ENCODE measurements around the gene ZNF385C. TPM values are rescaled to one million over a fixed set of nuclear protein-coding genes. Genes with fewer than 3 reads are reported as not detected.
A peak's percentile ranks its signal among the peaks of the same experiment; 100 is the strongest.

Gene ZNF385C
- polyA plus RNA-seq, 4 donors = 5.2 to 10.0 (median 6.8) TPM

GRCh38 chr17:42110301-42111264 is 12.3 kb upstream of the ZNF385C start:
- DNase-seq (ENCODE audit: low read depth in 4 of 4, low spot score in 2 of 4) = no peak

GRCh38 chr17:42109086-42109485 is 10.8 kb upstream of the ZNF385C start:
- DNase-seq (ENCODE audit: low read depth in 4 of 4, low spot score in 2 of 4) = no peak

- peak in 2 of 4 donors; percentile 59 to 68 for DNase-seq (ENCODE audit: low read depth in 4 of 4, low spot score in 2 of 4)
These were observed 9.6 kb upstream of the ZNF385C start for GRCh38 chr17:42107597-42108576.

- no peak for DNase-seq (ENCODE audit: low read depth in 4 of 4, low spot score in 2 of 4)
These were observed 8.9 kb upstream of the ZNF385C start for GRCh38 chr17:42107124-42107523.

GRCh38 chr17:42106009-42106408 is 7.7 kb upstream of the ZNF385C start:
- no peak for DNase-seq (ENCODE audit: low read depth in 4 of 4, low spot score in 2 of 4)

GRCh38 chr17:42104264-42104663 is 6.0 kb upstream of the ZNF385C start:
- DNase-seq (ENCODE audit: low read depth in 4 of 4, low spot score in 2 of 4) = no peak

- DNase-seq (ENCODE audit: low read depth in 4 of 4, low spot score in 2 of 4) = no peak
These were observed 5.1 kb upstream of the ZNF385C start for GRCh38 chr17:42103221-42103954.

- no peak for DNase-seq (ENCODE audit: low read depth in 4 of 4, low spot score in 2 of 4)
These were observed 3.4 kb upstream of the ZNF385C start for GRCh38 chr17:42101513-42102292.

GRCh38 chr17:42098730-42099399 is 592 bp upstream of the ZNF385C start:
- no peak for DNase-seq (ENCODE audit: low read depth in 4 of 4, low spot score in 2 of 4)

GRCh38 chr17:42096360-42097111 is 1.7 kb downstream of the ZNF385C start:
- DNase-seq (ENCODE audit: low read depth in 4 of 4, low spot score in 2 of 4) = no peak

- DNase-seq (ENCODE audit: low read depth in 4 of 4, low spot score in 2 of 4) = no peak
These were observed 3.8 kb downstream of the ZNF385C start for GRCh38 chr17:42094375-42095069.

- no peak for DNase-seq (ENCODE audit: low read depth in 4 of 4, low spot score in 2 of 4)
These were observed 5.3 kb downstream of the ZNF385C start for GRCh38 chr17:42092939-42093338.

- no peak for DNase-seq (ENCODE audit: low read depth in 4 of 4, low spot score in 2 of 4)
These were observed 7.1 kb downstream of the ZNF385C start for GRCh38 chr17:42090964-42091790.

GRCh38 chr17:42088736-42089135 is 9.5 kb downstream of the ZNF385C start:
- DNase-seq (ENCODE audit: low read depth in 4 of 4, low spot score in 2 of 4) = no peak

- DNase-seq (ENCODE audit: low read depth in 4 of 4, low spot score in 2 of 4) = no peak
These were observed 10.3 kb downstream of the ZNF385C start for GRCh38 chr17:42087736-42088705.
